Thoracic aorta (tissue), 2 donors: ENCODE data around the gene REXO2. TPM values are rescaled to one million over a fixed set of nuclear protein-coding genes. Genes with fewer than 3 reads are reported as not detected.

ENCODE experiments used
- ATAC-seq: fragments of 150-250 bp; one replicate; pipeline ENCODE4 v1.8.0; 2017; ENCODE audit warnings: low read depth; ENCODE audit not compliant: insufficient number of reproducible peaks, low FRiP score
- DNase-seq: peaks from one replicate; pipeline ENCODE4 v3.0.0-alpha.2; 2020; ENCODE audit warnings: low spot score
- H3K27ac ChIP-seq, 2 donors: fragments of 200-600 bp; sonication (generic); 1 replicate in 1 of 2; 2 replicates in 1 of 2; pipeline ENCODE4 v1.5.1; 2016; ENCODE audit warnings: mild to moderate bottlenecking in 2 of 2, moderate library complexity in 2 of 2
- H3K27me3 ChIP-seq: fragments of 200-600 bp; sonication (generic); replicated peaks from 2 replicates; pipeline ENCODE4 v1.6.0; 2016; ENCODE audit warnings: mild to moderate bottlenecking; ENCODE audit not compliant: insufficient read depth
- H3K36me3 ChIP-seq: fragments of 200-600 bp; sonication (generic); one replicate; pipeline ENCODE4 v1.5.1; 2016
- H3K4me1 ChIP-seq, 2 donors: fragments of 200-600 bp; sonication (generic); 1 replicate in 1 of 2; 2 replicates in 1 of 2; pipeline versions ENCODE4 v1.5.1 to v1.6.0; 2016; ENCODE audit warnings: low read depth in 2 of 2, mild to moderate bottlenecking in 1 of 2; ENCODE audit not compliant: control insufficient read depth in 1 of 2
- H3K4me3 ChIP-seq: fragments of 200-600 bp; sonication (generic); 2 replicates; pipeline ENCODE4 v1.5.1; 2016; ENCODE audit warnings: mild to moderate bottlenecking
- H3K9me3 ChIP-seq: fragments of 200-600 bp; sonication (generic); 2 replicates; pipeline ENCODE4 v1.5.1; 2016
- total RNA-seq, 2 donors: library from RNA; depleted of rRNA; stranded (reverse); fragments of >200 nt; gene quantifications; one replicate each; pipeline versions ENCODE4 v1.1.0 to v1.2.3, GENCODE V29; 2016
- TF ChIP-seq, protein P1 (sequence below): fragments of 200-600 bp; sonication (generic); IDR thresholded peaks from one replicate; pipeline ENCODE4 v1.5.1; 2019; ENCODE audit warnings: antibody characterized with exemption

REXO2 gene
- total RNA-seq, 2 donors from 2014 or later: 101 to 177 TPM

GRCh38 chr11:114426280-114426679 lies 13.0 kb upstream of the REXO2 start:
- H3K27me3 ChIP-seq: no peaks in the 10 kb centered on the region
- H3K4me3 ChIP-seq: no peak overlapping the region
- no peaks in the 10 kb centered on the region for H3K9me3 ChIP-seq
- no peak overlapping the region for H3K27ac ChIP-seq
- ATAC-seq: no peak
- DNase-seq: no peak
- no peaks in the 10 kb centered on the region for H3K36me3 ChIP-seq
- TF ChIP-seq, protein P1, sequence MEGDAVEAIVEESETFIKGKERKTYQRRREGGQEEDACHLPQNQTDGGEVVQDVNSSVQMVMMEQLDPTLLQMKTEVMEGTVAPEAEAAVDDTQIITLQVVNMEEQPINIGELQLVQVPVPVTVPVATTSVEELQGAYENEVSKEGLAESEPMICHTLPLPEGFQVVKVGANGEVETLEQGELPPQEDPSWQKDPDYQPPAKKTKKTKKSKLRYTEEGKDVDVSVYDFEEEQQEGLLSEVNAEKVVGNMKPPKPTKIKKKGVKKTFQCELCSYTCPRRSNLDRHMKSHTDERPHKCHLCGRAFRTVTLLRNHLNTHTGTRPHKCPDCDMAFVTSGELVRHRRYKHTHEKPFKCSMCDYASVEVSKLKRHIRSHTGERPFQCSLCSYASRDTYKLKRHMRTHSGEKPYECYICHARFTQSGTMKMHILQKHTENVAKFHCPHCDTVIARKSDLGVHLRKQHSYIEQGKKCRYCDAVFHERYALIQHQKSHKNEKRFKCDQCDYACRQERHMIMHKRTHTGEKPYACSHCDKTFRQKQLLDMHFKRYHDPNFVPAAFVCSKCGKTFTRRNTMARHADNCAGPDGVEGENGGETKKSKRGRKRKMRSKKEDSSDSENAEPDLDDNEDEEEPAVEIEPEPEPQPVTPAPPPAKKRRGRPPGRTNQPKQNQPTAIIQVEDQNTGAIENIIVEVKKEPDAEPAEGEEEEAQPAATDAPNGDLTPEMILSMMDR: no peak
- H3K4me1 ChIP-seq: no peaks in the 10 kb centered on the region

GRCh38 chr11:114430290-114430689 lies 9.0 kb upstream of the REXO2 start:
- no peaks in the 10 kb centered on the region for H3K36me3 ChIP-seq
- DNase-seq: no peak
- TF ChIP-seq, protein P1: no peak
- no peaks in the 10 kb centered on the region for H3K4me1 ChIP-seq
- H3K9me3 ChIP-seq: no peaks in the 10 kb centered on the region
- H3K27ac ChIP-seq: no peak overlapping the region
- no peak for ATAC-seq
- H3K27me3 ChIP-seq: no peaks in the 10 kb centered on the region
- no peak overlapping the region for H3K4me3 ChIP-seq

GRCh38 chr11:114432893-114433292 lies 6.4 kb upstream of the REXO2 start:
- DNase-seq (no peak), ATAC-seq (no peak)
- no peaks in the 10 kb centered on the region for H3K27me3 ChIP-seq
- no peaks in the 10 kb centered on the region for H3K4me1 ChIP-seq
- H3K4me3 ChIP-seq: no peak overlapping the region
- H3K27ac ChIP-seq: no peak overlapping the region
- H3K9me3 ChIP-seq: no peaks in the 10 kb centered on the region
- TF ChIP-seq, protein P1: no peak
- H3K36me3 ChIP-seq: no peaks in the 10 kb centered on the region

DNA sequence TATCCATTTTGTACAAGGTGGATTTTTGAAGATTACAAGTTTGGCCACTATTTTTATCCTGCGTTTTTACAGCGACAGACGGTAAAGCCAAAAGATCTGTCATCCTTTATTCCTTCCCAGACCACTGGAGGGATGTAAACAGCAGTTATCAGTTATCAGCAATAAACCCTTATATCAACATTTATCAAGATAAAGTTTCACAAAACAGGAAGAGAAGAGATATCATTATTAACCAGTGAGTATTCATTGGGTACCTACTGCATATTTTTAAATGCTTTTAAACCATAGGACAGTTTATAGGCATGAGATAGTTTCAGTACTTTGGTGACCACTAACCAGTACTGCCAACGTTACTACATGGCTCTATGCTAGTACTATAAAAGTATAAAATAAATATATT lies 5.9 kb upstream of the REXO2 start:
- Histone ChIP-seq H3K4me1 (no peaks in the 10 kb centered on the region), H3K36me3 (no peaks in the 10 kb centered on the region), H3K9me3 (no peaks in the 10 kb centered on the region), H3K4me3 (no peak overlapping the region), H3K27ac (no peak overlapping the region), H3K27me3 (no peaks in the 10 kb centered on the region)
- TF ChIP-seq, protein P1: no peak
- no peak for ATAC-seq
- no peak for DNase-seq

DNA sequence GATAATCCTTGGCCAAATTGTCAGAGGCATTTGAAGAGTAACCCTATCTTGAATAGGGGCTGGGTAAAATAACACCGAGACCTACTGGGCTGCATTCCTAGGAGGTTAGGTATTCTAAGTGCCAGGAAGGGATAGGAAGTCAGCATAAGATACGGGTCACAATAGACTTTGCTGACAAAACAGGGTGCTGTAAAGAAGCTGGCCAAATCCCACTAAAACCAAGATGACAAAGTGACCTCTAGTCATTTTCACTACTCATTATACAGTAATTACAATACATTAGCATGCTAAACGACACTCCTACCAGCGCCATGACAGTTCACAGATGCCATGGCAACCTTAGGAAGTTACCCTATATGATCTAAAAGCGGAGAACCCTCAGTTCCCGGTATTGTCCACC lies 964 bp upstream of the REXO2 start:
- ATAC-seq (no peak), DNase-seq (no peak)
- Histone ChIP-seq H3K36me3 (no peaks in the 10 kb centered on the region), H3K4me1 (peaks cover 0 to 18% of the 10 kb centered on the region in 2 donors), H3K9me3 (no peaks in the 10 kb centered on the region), H3K4me3 (peak overlapping the region; percentile 99), H3K27me3 (no peaks in the 10 kb centered on the region), H3K27ac (no peak overlapping the region)
- TF ChIP-seq, protein P1: no peak
